Left renal cortex interstitium (tissue), 4 donors: ENCODE results near the gene ASGR1. TPM values are rescaled to one million over a fixed set of nuclear protein-coding genes. Genes with fewer than 3 reads are reported as not detected.
"Not testable (repeated sequence)": the region's sequence is repeated elsewhere in the genome, so short reads cannot be mapped to it uniquely, and the experiment has no call there.

Experiments used
- DNase-seq, 4 donors: peaks; one replicate each; pipeline ENCODE4 v3.0.0-alpha.2; 2013; ENCODE audit warnings: low read depth in 4 of 4, low spot score in 2 of 4, missing footprints in 1 of 4
- polyA plus RNA-seq, 4 donors: library from polyadenylated mRNA; unstranded; fragments of 120-200 nt; gene quantifications; one replicate each; pipeline ENCODE4 v1.2.1, GENCODE V29; 2013; ENCODE audit not compliant: insufficient read length in 4 of 4

ASGR1 gene
- polyA plus RNA-seq, 4 donors: 6.3 to 10.1 (median 8.3) TPM

GRCh38 chr17:7169565-7169908 lies 9.6 kb downstream of the ASGR1 start:
- not testable (repeated sequence) for DNase-seq

- DNase-seq: not testable (repeated sequence)
Observed at GRCh38 chr17:7168841-7169564, 10.2 kb downstream of the ASGR1 start.

GRCh38 chr17:7167832-7168231 lies 11.3 kb downstream of the ASGR1 start:
- no peak for DNase-seq

DNA sequence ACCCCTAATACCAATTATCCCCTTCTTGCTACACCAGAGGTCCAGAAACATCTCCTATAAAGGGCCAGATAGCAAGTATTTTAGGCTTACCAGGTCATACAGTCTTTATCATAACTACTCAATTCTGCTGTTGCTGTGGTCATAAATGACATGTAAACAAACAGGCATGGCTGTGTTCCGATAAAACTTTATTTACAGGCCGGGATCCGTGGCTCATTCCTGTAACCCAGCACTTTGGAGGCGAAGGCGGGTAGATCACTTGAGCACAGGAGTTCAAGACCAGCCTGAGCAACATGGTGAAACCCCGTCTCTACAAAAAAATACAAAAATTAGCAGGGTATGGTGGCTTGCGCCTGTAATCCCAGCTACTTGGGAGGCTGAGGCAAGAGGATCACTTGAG lies 12.3 kb downstream of the ASGR1 start:
- DNase-seq: no peak

DNA sequence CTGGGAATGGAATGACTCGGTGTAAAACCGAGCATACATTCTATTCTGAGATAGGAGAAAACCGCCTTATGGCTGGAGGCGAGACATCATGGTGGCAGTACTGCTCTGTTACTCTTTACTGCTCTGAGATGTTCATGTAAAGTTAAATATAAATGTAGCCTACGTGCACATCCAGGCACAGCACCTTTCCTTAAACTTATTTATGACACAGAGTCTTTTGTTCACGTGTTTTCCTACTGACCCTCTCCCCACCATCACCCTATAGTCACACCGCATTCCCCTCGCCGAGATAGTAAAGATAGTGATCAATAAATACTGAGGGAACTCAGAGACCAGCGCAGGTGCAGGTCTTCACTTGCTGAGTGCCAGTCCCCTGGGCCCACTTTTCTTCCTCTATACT lies 19.6 kb downstream of the ASGR1 start:
- not testable (repeated sequence) for DNase-seq

DNA sequence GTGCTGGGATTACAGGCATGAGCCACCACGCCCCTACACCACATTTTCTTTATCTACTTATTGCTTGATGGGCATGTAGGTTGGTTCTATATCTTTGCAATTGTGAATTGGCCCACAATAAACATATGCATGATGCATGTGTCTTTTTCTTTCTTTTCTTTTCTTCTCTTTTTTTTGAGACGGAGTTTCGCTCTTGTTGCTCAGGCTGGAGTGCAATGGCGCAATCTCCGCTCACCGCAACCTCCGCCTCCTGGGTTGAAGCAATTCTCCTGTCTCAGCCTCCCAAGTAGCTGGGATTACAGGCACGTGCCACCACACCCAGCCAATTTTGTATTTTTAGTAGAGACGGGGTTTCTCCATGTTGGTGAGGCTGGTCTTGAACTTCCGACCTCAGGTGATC lies 20.7 kb downstream of the ASGR1 start:
- not testable (repeated sequence) for DNase-seq

- no peak for DNase-seq
Observed at GRCh38 chr17:7156342-7156940, 22.7 kb downstream of the ASGR1 start.

DNA sequence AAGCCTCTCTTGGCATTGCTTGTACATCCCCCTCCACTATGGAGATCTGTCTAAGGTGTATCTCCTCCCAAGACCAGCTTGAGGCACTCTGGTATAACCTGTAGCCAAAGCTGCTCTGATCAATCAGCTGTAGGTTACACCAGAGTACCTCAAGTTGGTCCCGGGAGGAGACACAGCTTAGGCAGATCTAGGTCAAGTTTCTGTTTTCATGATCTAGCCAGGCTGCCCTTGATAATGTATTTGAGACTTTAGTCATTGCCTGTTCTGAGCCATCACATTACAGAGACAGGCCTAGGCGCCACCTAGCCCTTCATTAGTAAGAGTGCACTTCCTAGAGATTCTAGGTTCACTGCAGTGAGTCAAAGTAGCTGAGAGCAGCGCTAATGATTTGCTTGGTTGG lies 31.4 kb downstream of the ASGR1 start:
- DNase-seq: no peak

GRCh38 chr17:7146115-7146514 lies 33.1 kb downstream of the ASGR1 start:
- DNase-seq: no peak

- no peak for DNase-seq
Observed at GRCh38 chr17:7144213-7144612, 35.0 kb downstream of the ASGR1 start.

- DNase-seq: no peak
Observed at GRCh38 chr17:7141824-7142223, 37.3 kb downstream of the ASGR1 start.

- DNase-seq: no peak
Observed at GRCh38 chr17:7139400-7139799, 39.8 kb downstream of the ASGR1 start.

GRCh38 chr17:7138800-7139381 lies 40.3 kb downstream of the ASGR1 start:
- DNase-seq: no peak

- DNase-seq: no peak
Observed at GRCh38 chr17:7137171-7137943, 41.8 kb downstream of the ASGR1 start.

DNA sequence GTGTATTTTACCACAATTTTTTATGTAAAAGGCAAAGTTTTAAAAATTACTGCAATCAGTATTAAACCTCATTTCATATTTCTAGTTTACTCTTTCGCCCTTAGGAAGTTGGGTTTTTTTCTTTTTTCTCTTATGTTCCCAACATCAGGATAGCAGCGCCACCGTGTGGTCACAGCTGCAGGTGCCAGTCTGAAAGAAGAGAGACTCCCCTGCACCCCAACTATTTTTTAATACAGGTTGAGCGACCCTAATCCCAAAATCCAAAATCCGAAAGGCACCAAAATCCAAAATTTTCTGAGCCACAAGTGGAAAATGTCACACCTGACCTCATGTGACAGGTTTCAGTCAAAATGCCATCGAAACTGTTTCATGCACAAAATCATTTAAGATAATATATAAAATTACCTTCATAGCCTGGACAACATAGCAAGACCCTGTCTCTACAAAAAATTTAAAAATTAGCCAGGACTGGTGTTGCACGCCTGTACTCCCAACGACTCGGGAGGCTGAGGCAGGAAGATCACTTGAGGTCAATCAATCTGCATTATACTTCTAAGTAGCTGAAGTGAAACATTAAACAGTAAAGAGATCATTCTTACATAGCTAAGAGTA lies 42.8 kb downstream of the ASGR1 start:
- DNase-seq: peak; percentile 26 to 62 (median 39)

- DNase-seq: no peak
Observed at GRCh38 chr17:7133916-7134315, 45.3 kb downstream of the ASGR1 start.

DNA sequence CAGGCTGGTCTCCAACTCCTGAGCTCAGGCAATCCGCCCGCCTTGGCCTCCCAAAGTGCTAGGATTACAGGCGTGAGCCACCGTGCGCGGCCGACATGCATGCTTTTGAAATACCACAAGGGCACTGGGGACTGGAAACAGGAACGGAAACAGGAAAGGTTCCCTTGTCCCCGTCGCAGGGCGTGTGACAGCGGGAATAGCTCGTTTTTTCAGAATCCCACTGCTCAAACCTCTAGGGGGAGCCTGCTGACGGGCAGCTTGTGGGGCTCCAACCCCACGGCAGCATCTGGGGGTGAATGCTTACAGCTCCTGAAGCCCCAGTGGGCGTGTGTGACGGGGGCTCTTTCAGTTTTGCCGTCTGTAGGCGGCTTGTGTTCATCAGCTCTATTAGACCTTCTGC lies 45.7 kb downstream of the ASGR1 start:
- no peak for DNase-seq

GRCh38 chr17:7132511-7133094 lies 46.6 kb downstream of the ASGR1 start:
- DNase-seq: no peak

DNA sequence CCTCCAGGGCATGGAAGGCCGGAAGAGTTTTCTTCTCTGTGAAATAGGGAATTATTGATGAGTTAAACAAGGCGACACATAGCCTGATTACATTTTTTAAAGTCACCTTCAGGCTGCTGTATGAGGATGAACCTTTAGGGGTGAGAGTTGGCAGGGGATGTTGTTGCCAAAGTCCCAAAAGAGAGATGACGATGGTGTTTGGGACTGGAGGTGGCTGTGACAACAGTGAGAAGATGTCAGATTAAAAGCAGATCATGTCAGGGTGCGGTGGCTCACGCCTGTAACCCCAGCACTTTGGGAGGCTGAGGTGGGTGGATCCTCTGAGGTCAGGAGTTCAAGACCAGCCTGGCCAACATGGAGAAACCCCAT lies 47.8 kb downstream of the ASGR1 start:
- no peak for DNase-seq

GRCh38 chr17:7130621-7131422 lies 48.3 kb downstream of the ASGR1 start:
- DNase-seq: no peak
